ENCODE measurements around the gene DMD. TPM values are rescaled to one million over a fixed set of nuclear protein-coding genes. Genes with fewer than 3 reads are reported as not detected.

DMD gene
- total and polyA plus RNA-seq, 9 donors, result 14.0 to 70.5 (median 37.6) TPM

DNA sequence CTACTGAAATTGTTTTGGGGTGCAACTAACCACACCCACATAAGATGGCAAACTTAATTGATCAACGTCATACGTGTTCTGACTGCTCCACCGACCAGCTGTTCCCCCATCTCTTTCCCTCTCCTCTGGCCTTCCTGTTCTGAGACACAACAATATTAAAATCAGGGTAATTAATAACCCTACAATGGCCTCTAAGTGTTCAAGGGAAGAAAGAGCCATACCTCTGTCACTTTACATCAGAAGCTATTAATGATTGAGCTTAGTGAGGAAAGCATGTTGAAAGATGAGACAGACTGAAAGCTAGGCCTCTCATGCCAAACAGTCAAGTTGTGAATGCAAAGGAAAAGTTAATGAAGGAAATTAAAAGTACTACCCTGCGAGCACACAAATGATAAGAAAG is 1965.6 kb downstream of the DMD start:
- Histone ChIP-seq H3K4me1 (ENCODE audit: insufficient read depth) (no peaks in the 10 kb centered on the region), H3K27ac (no peak overlapping the region), H3K27me3 (no peaks in the 10 kb centered on the region), H3K9me3 (no peaks in the 10 kb centered on the region), H3K4me3 (no peak overlapping the region), H3K36me3 (no peaks in the 10 kb centered on the region)
- 62 to 67% (median 64%) methylated on average over 4 of the region's 4 CpGs for WGBS, 3 donors
- intact Hi-C loops (cut with DNase I), result no loop called here
- no peak for DNase-seq
- TF ChIP-seq EP300 (IDR thresholded peaks at IDR 0.05), result no peak
- TF ChIP-seq POLR2A (IDR thresholded peaks at IDR 0.05), result no peak
- no peak for TF ChIP-seq CTCF (IDR thresholded peaks at IDR 0.05)

GRCh38 chrX:31243804-31244203 is 1967.5 kb downstream of the DMD start:
- no peak overlapping the region for H3K4me3 ChIP-seq
- H3K9me3 ChIP-seq, result no peaks in the 10 kb centered on the region
- no peaks in the 10 kb centered on the region for H3K4me1 ChIP-seq (ENCODE audit: insufficient read depth)
- no peaks in the 10 kb centered on the region for H3K27me3 ChIP-seq
- H3K27ac ChIP-seq, result no peak overlapping the region
- 59 to 72% (median 68%) methylated on average over 3 of the region's 3 CpGs for WGBS, 3 donors
- DNase-seq, result no peak
- H3K36me3 ChIP-seq, result no peaks in the 10 kb centered on the region
- no peak for TF ChIP-seq EP300 (IDR thresholded peaks at IDR 0.05)
- no peak for TF ChIP-seq CTCF (IDR thresholded peaks at IDR 0.05)
- no peak for TF ChIP-seq POLR2A (IDR thresholded peaks at IDR 0.05)
- intact Hi-C loops (cut with DNase I), result no loop called here

GRCh38 chrX:31240982-31241381 is 1970.4 kb downstream of the DMD start:
- 68 to 73% (median 70%) methylated on average over 3 of the region's 3 CpGs for WGBS, 3 donors
- Histone ChIP-seq H3K4me3 (no peak overlapping the region), H3K27me3 (no peaks in the 10 kb centered on the region), H3K9me3 (no peaks in the 10 kb centered on the region), H3K27ac (no peak overlapping the region), H3K4me1 (ENCODE audit: insufficient read depth) (no peaks in the 10 kb centered on the region), H3K36me3 (no peaks in the 10 kb centered on the region)
- DNase-seq, result no peak
- intact Hi-C loops (cut with DNase I), result no loop called here
- no peak for TF ChIP-seq POLR2A (IDR thresholded peaks at IDR 0.05)
- TF ChIP-seq CTCF (IDR thresholded peaks at IDR 0.05), result no peak
- no peak for TF ChIP-seq EP300 (IDR thresholded peaks at IDR 0.05)

- H3K36me3 ChIP-seq, result no peaks in the 10 kb centered on the region
- no peaks in the 10 kb centered on the region for H3K9me3 ChIP-seq
- H3K4me1 ChIP-seq (ENCODE audit: insufficient read depth), result no peaks in the 10 kb centered on the region
- WGBS, 3 donors, result 47 to 63% (median 58%) methylated on average over 1 of the region's 1 CpG
- no peak overlapping the region for H3K4me3 ChIP-seq
- H3K27me3 ChIP-seq, result no peaks in the 10 kb centered on the region
- intact Hi-C loops (cut with DNase I), result no loop called here
- TF ChIP-seq CTCF (IDR thresholded peaks at IDR 0.05) (no peak), EP300 (IDR thresholded peaks at IDR 0.05) (no peak)
- no peak for DNase-seq
- H3K27ac ChIP-seq, result no peak overlapping the region
These were observed 1974.2 kb downstream of the DMD start for GRCh38 chrX:31237189-31237588.

DNA sequence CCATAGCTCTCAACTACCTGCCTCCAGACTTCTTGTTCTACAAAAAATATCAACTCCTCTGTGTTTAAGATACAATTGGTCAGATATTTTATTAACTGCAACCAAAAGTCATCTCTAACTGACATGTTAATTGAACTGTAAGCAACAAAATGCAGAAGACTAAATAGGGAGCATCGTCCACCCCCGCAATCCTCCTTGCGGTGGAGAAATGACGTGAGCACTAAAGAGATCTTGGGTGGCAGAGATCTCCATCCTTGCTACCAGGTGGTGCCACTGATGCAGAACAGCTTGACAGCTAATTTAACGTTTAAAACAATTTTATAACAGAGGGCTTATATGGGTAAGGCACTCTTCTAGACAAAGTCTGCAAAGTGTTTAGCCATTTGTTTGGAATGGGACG is 1975.1 kb downstream of the DMD start:
- no peak for DNase-seq
- Histone ChIP-seq H3K36me3 (no peaks in the 10 kb centered on the region), H3K4me3 (no peak overlapping the region), H3K4me1 (ENCODE audit: insufficient read depth) (no peaks in the 10 kb centered on the region), H3K9me3 (no peaks in the 10 kb centered on the region), H3K27ac (no peak overlapping the region), H3K27me3 (no peaks in the 10 kb centered on the region)
- intact Hi-C loops (cut with DNase I), result no loop called here
- TF ChIP-seq POLR2A (IDR thresholded peaks at IDR 0.05) (no peak), CTCF (IDR thresholded peaks at IDR 0.05) (no peak), EP300 (IDR thresholded peaks at IDR 0.05) (no peak)
- 44 to 61% (median 52%) methylated on average over 6 of the region's 6 CpGs for WGBS, 3 donors

Measured in ovary (tissue), 9 donors.